Measurements from ENCODE around the gene PMFBP1. TPM values are rescaled to one million over a fixed set of nuclear protein-coding genes. Genes with fewer than 3 reads are reported as not detected.

Gene PMFBP1
- total RNA-seq (9.5 and 9.7 TPM in 2 replicates), polyA plus RNA-seq (1.2 and 1.9 TPM in 2 replicates), polyA minus RNA-seq (0.69 and 2.5 TPM in 2 replicates)
- total RNA-seq (2013) = 2.9 TPM

GRCh38 chr16:72172105-72173034, at the start of gene PMFBP1:
PMFBP1 (minus strand) TSS chr16:72172155; CDS start chr16:72171208, 947 bp downstream.
- H3K9ac ChIP-seq (ENCODE audit: low read length) = peak within 1 kb of the TSS; percentile 20
- H3K36me3 ChIP-seq (replicated peaks in 1 of 2; ENCODE audit: control extremely low read depth in 1 of 2, control insufficient read depth in 1 of 2, extremely low read depth in 1 of 2, insufficient read depth in 2 of 2, low read length in 1 of 2) = no peaks in the 10 kb centered on the region
- TF ChIP-seq CTCF (IDR thresholded peaks at IDR 0.05) = no peak
- no peak for TF ChIP-seq EZH2 (IDR thresholded peaks at IDR 0.05; ENCODE audit: borderline replicate concordance, insufficient read depth, low read depth, low read length, poor library complexity, severe bottlenecking)
- H4K20me1 ChIP-seq (ENCODE audit: control insufficient read depth, insufficient read depth, low read length, poor library complexity, severe bottlenecking) = no peaks in the 10 kb centered on the region
- intact Hi-C loops (cut with micrococcal nuclease) = loop anchor here (1.0 to 2.0 kb wide), 3 partner anchors 30 to 493 kb away; partner anchors contain the start of genes DHX38 and TXNL4B
- Mint-ChIP-seq H3K27ac (peak within 1 kb of the TSS; percentile 91), H3K9me3 (ENCODE audit: insufficient read depth) (peaks cover 16% of the 10 kb centered on the region), H3K4me1 (peaks cover 11% of the 10 kb centered on the region), H3K27me3 (peaks cover 2% of the 10 kb centered on the region), H3K4me3 (peak within 1 kb of the TSS; percentile 52)
- H3K79me2 ChIP-seq (ENCODE audit: control insufficient read depth, insufficient read depth, low read length) = no peaks in the 10 kb centered on the region
- no peak within 1 kb of the TSS for H2AFZ ChIP-seq (ENCODE audit: insufficient read depth, low read depth, low read length, poor library complexity, severe bottlenecking)
- 100% methylated on average over 1 of the region's 11 CpGs for WGBS (ENCODE audit: insufficient coverage)
- peak within 1 kb of the TSS; percentile 54 to 80 for H3K27ac ChIP-seq (ENCODE audit: low read length in 2 of 2)
- H3K4me1 ChIP-seq (ENCODE audit: control insufficient read depth in 2 of 2, insufficient read depth in 2 of 2, low read length in 2 of 2) = peaks cover 12 to 13% of the 10 kb centered on the region in 2 donors
- peaks cover 0 to 9% (median 0%) of the 10 kb centered on the region in 3 donors for H3K9me3 ChIP-seq (ENCODE audit: control extremely low read depth in 1 of 3, control insufficient read depth in 2 of 3, insufficient read depth in 1 of 3, low read length in 2 of 3)
- CTCF ChIA-PET = interaction anchor here (0.9 kb wide), 1 partner anchor 79 kb away, joined by 3 read pairs; the partner anchor contains the start of genes DHX38 and TXNL4B
- peak; percentile 93 for DNase-seq
- H3K27me3 ChIP-seq (replicated peaks in 1 of 4; ENCODE audit: control extremely low read depth in 1 of 4, control insufficient read depth in 3 of 4, insufficient read depth in 4 of 4, low read length in 3 of 4) = no peaks in the 10 kb centered on the region
- no peak within 1 kb of the TSS for H3K4me3 ChIP-seq (ENCODE audit: control extremely low read depth in 1 of 5, extremely low read depth in 1 of 5, insufficient read depth in 1 of 5, low read depth in 2 of 5, low read length in 4 of 5)
- H3K4me2 ChIP-seq (replicated peaks; ENCODE audit: low read depth, low read length, poor library complexity, severe bottlenecking) = peak within 1 kb of the TSS; percentile 51
- ATAC-seq (ENCODE audit: low read depth) = peak; percentile 88
- POLR2A ChIA-PET = no interaction called here

GRCh38 chr16:72221630-72222024, 49.7 kb upstream of the PMFBP1 start:
- Histone ChIP-seq H3K4me2 (replicated peaks; ENCODE audit: low read depth, low read length, poor library complexity, severe bottlenecking) (no peak overlapping the region), H3K9ac (ENCODE audit: low read length) (no peak overlapping the region), H3K4me3 (ENCODE audit: control extremely low read depth in 1 of 5, extremely low read depth in 1 of 5, insufficient read depth in 1 of 5, low read depth in 2 of 5, low read length in 4 of 5) (no peak overlapping the region), H3K79me2 (ENCODE audit: control insufficient read depth, insufficient read depth, low read length) (no peaks in the 10 kb centered on the region), H3K27me3 (replicated peaks in 1 of 4; ENCODE audit: control extremely low read depth in 1 of 4, control insufficient read depth in 3 of 4, insufficient read depth in 4 of 4, low read length in 3 of 4) (no peaks in the 10 kb centered on the region), H3K9me3 (ENCODE audit: control extremely low read depth in 1 of 3, control insufficient read depth in 2 of 3, insufficient read depth in 1 of 3, low read length in 2 of 3) (no peaks in the 10 kb centered on the region), H2AFZ (ENCODE audit: insufficient read depth, low read depth, low read length, poor library complexity, severe bottlenecking) (no peak overlapping the region), H3K4me1 (ENCODE audit: control insufficient read depth in 2 of 2, insufficient read depth in 2 of 2, low read length in 2 of 2) (no peaks in the 10 kb centered on the region), H3K36me3 (replicated peaks in 1 of 2; ENCODE audit: control extremely low read depth in 1 of 2, control insufficient read depth in 1 of 2, extremely low read depth in 1 of 2, insufficient read depth in 2 of 2, low read length in 1 of 2) (no peaks in the 10 kb centered on the region), H4K20me1 (ENCODE audit: control insufficient read depth, insufficient read depth, low read length, poor library complexity, severe bottlenecking) (no peaks in the 10 kb centered on the region), H3K27ac (ENCODE audit: low read length in 2 of 2) (no peak overlapping the region)
- no peak for DNase-seq
- Mint-ChIP-seq H3K27me3 (no peaks in the 10 kb centered on the region), H3K4me1 (no peaks in the 10 kb centered on the region), H3K4me3 (no peak overlapping the region), H3K27ac (no peak overlapping the region), H3K9me3 (ENCODE audit: insufficient read depth) (no peaks in the 10 kb centered on the region)
- ATAC-seq (ENCODE audit: low read depth) = no peak
- no CpG with 5 or more reads among the region's 5 CpGs for WGBS (ENCODE audit: insufficient coverage)
- POLR2A ChIA-PET = no interaction called here
- CTCF ChIA-PET = no interaction called here
- intact Hi-C loops (cut with micrococcal nuclease) = no loop called here
- TF ChIP-seq EZH2 (IDR thresholded peaks at IDR 0.05; ENCODE audit: borderline replicate concordance, insufficient read depth, low read depth, low read length, poor library complexity, severe bottlenecking) (no peak), CTCF (IDR thresholded peaks at IDR 0.05) (no peak)
